RWPE1 (cell line): Measurements from ENCODE around the gene CCR6.

ENCODE experiments used
- CTCF ChIA-PET: fragments of 350-600 bp; sonication (Branson Sonifier 250); formaldehyde crosslinking; extraction: SDS; loops from one replicate; lab custom pipeline; 2021; lab: Yijun Ruan, JAX
- POLR2A ChIA-PET: fragments of 400-600 bp; formaldehyde crosslinking; extraction: SDS; loops from one replicate; lab custom pipeline; 2020; ENCODE audit warnings: antibody characterized with exemption; ENCODE audit not compliant: low non-redundant PET; lab: Yijun Ruan, JAX
- DNase-seq: peaks from one replicate; pipeline ENCODE4 v3.0.0; 2012; ENCODE audit warnings: low spot score
- H3K27ac ChIP-seq: fragments of 450-650 bp; 2 replicates; pipeline ENCODE4 v1.5.1; 2017
- CTCF ChIP-seq: fragments of 450-650 bp; conservative IDR thresholded peaks from 2 replicates; pipeline ENCODE4 v1.5.1; 2017; ENCODE audit warnings: low read depth, mild to moderate bottlenecking

The CCR6 gene

GRCh38 chr6:167130008-167130677 is 7.2 kb downstream of the CCR6 start:
- CTCF ChIA-PET = no interaction called here
- no peak for TF ChIP-seq CTCF
- no peak overlapping the region for H3K27ac ChIP-seq
- POLR2A ChIA-PET = no interaction called here
- DNase-seq = no peak

- POLR2A ChIA-PET = no interaction called here
Measured at GRCh38 chr6:167130712-167131684, 8.1 kb downstream of the CCR6 start.

GRCh38 chr6:167134448-167135328 is 11.8 kb downstream of the CCR6 start:
- ChIA-PET POLR2A (no interaction called here), CTCF (interaction anchor here (1.4 kb wide), 1 partner anchor 360 kb away, joined by 4 read pairs; no protein-coding TSS in a partner anchor)
- no peak for DNase-seq
- no peak overlapping the region for H3K27ac ChIP-seq
- TF ChIP-seq CTCF = no peak

More at GRCh38 chr6:167130712-167131684, 8.1 kb downstream of the CCR6 start:
- no peak for TF ChIP-seq CTCF
- DNase-seq = no peak
- H3K27ac ChIP-seq = no peak overlapping the region
- CTCF ChIA-PET = no interaction called here

- no peak overlapping the region for H3K27ac ChIP-seq
- no peak for TF ChIP-seq CTCF
- DNase-seq = no peak
- ChIA-PET POLR2A (no interaction called here), CTCF (no interaction called here)
Measured at GRCh38 chr6:167136376-167136775, 13.5 kb downstream of the CCR6 start.

- DNase-seq = no peak
- ChIA-PET CTCF (interaction anchor here (2.0 kb wide), 1 partner anchor 362 kb away, joined by 13 read pairs; no protein-coding TSS in a partner anchor), POLR2A (no interaction called here)
- TF ChIP-seq CTCF = no peak
- no peak overlapping the region for H3K27ac ChIP-seq
Measured at GRCh38 chr6:167137081-167137480, 14.2 kb downstream of the CCR6 start.
